ENCODE measurements around the gene OSTC. TPM values are rescaled to one million over a fixed set of nuclear protein-coding genes. Genes with fewer than 3 reads are reported as not detected.

The OSTC gene
- total RNA-seq, 1 donor from 2014 or later, result 105 TPM

- Histone ChIP-seq H3K36me3 (no peaks in the 10 kb centered on the region), H3K27me3 (no peaks in the 10 kb centered on the region), H3K27ac (no peak overlapping the region), H3K4me3 (no peak overlapping the region), H3K9me3 (no peaks in the 10 kb centered on the region), H3K4me1 (no peaks in the 10 kb centered on the region)
- no peak for TF ChIP-seq POLR2A (IDR thresholded peaks at IDR 0.05)
- no peak for TF ChIP-seq CTCF (IDR thresholded peaks at IDR 0.05)
- no peak for TF ChIP-seq POLR2AphosphoS5 (IDR thresholded peaks at IDR 0.05; ENCODE audit: insufficient read depth in 1 of 2, low read depth in 1 of 2)
- no peak for DNase-seq (ENCODE audit: extremely low spot score in 2 of 2)
- intact Hi-C loops (cut with DNase I), result no loop called here
These were observed 40.3 kb downstream of the OSTC start for GRCh38 chr4:108690738-108691137.

- no peak overlapping the region for H3K27ac ChIP-seq
- H3K4me3 ChIP-seq, result no peak overlapping the region
- no peaks in the 10 kb centered on the region for H3K4me1 ChIP-seq
- H3K9me3 ChIP-seq, result no peaks in the 10 kb centered on the region
- intact Hi-C loops (cut with DNase I), result no loop called here
- TF ChIP-seq POLR2AphosphoS5 (IDR thresholded peaks at IDR 0.05; ENCODE audit: insufficient read depth in 1 of 2, low read depth in 1 of 2) (no peak), CTCF (IDR thresholded peaks at IDR 0.05) (no peak), POLR2A (IDR thresholded peaks at IDR 0.05) (no peak)
- no peaks in the 10 kb centered on the region for H3K36me3 ChIP-seq
- no peaks in the 10 kb centered on the region for H3K27me3 ChIP-seq
- DNase-seq (ENCODE audit: extremely low spot score in 2 of 2), result no peak
These were observed 42.8 kb downstream of the OSTC start for GRCh38 chr4:108693211-108693610.

- intact Hi-C loops (cut with DNase I), result no loop called here
- Histone ChIP-seq H3K9me3 (no peaks in the 10 kb centered on the region), H3K36me3 (no peaks in the 10 kb centered on the region), H3K4me3 (no peak overlapping the region), H3K27me3 (no peaks in the 10 kb centered on the region), H3K4me1 (no peaks in the 10 kb centered on the region), H3K27ac (no peak overlapping the region)
- DNase-seq (ENCODE audit: extremely low spot score in 2 of 2), result no peak
- TF ChIP-seq CTCF (IDR thresholded peaks at IDR 0.05) (no peak), POLR2AphosphoS5 (IDR thresholded peaks at IDR 0.05; ENCODE audit: insufficient read depth in 1 of 2, low read depth in 1 of 2) (no peak), POLR2A (IDR thresholded peaks at IDR 0.05) (no peak)
These were observed 43.4 kb downstream of the OSTC start for GRCh38 chr4:108693819-108694218.

- Histone ChIP-seq H3K9me3 (no peaks in the 10 kb centered on the region), H3K27ac (no peak overlapping the region), H3K27me3 (no peaks in the 10 kb centered on the region), H3K36me3 (no peaks in the 10 kb centered on the region), H3K4me1 (no peaks in the 10 kb centered on the region), H3K4me3 (no peak overlapping the region)
- intact Hi-C loops (cut with DNase I), result no loop called here
- DNase-seq (ENCODE audit: extremely low spot score in 2 of 2), result no peak
- TF ChIP-seq POLR2AphosphoS5 (IDR thresholded peaks at IDR 0.05; ENCODE audit: insufficient read depth in 1 of 2, low read depth in 1 of 2) (no peak), POLR2A (IDR thresholded peaks at IDR 0.05) (no peak), CTCF (IDR thresholded peaks at IDR 0.05) (no peak)
These were observed 44.0 kb downstream of the OSTC start for GRCh38 chr4:108694423-108694822.

GRCh38 chr4:108695062-108695461 is 44.7 kb downstream of the OSTC start:
- no peak for DNase-seq (ENCODE audit: extremely low spot score in 2 of 2)
- Histone ChIP-seq H3K4me1 (peaks cover under 1% of the 10 kb centered on the region), H3K27me3 (no peaks in the 10 kb centered on the region), H3K27ac (no peak overlapping the region), H3K36me3 (no peaks in the 10 kb centered on the region), H3K4me3 (no peak overlapping the region), H3K9me3 (no peaks in the 10 kb centered on the region)
- TF ChIP-seq POLR2A (IDR thresholded peaks at IDR 0.05) (no peak), CTCF (IDR thresholded peaks at IDR 0.05) (no peak), POLR2AphosphoS5 (IDR thresholded peaks at IDR 0.05; ENCODE audit: insufficient read depth in 1 of 2, low read depth in 1 of 2) (no peak)
- intact Hi-C loops (cut with DNase I), result no loop called here
